Kidney tubule cell (primary cell): ENCODE measurements around the gene NOA1.
A peak's percentile ranks its signal among the peaks of the same experiment; 100 is the strongest.
"Not testable (repeated sequence)": the region's sequence is repeated elsewhere in the genome, so short reads cannot be mapped to it uniquely, and the experiment has no call there.

Source experiments
- DNase-seq: peaks from one replicate; pipeline ENCODE4 v3.0.0-alpha.2; 2018; ENCODE audit warnings: low spot score

NOA1 gene

DNA sequence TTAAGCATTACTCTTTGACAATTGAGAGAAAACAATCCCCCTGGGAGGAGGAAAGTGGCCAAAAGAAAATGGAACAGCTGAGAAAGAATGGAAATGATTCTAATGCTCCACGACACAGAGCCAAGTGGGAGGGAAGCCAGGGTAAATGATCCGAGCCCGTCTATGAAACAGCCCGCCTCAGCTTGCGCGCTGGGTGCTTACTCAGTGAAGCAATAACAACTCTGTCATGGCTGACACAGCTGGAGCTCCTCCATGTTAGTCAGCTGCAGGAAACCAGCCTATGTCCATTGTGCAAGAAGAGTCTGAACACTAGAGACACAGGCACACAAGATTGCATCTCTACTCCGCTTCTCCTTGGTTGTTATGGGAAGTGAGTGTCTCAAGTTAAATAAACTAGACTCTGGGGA is 19.3 kb downstream of the NOA1 start:
- peak; percentile 88 for DNase-seq

GRCh38 chr4:56953680-56954520 is 23.5 kb downstream of the NOA1 start:
- DNase-seq: no peak

DNA sequence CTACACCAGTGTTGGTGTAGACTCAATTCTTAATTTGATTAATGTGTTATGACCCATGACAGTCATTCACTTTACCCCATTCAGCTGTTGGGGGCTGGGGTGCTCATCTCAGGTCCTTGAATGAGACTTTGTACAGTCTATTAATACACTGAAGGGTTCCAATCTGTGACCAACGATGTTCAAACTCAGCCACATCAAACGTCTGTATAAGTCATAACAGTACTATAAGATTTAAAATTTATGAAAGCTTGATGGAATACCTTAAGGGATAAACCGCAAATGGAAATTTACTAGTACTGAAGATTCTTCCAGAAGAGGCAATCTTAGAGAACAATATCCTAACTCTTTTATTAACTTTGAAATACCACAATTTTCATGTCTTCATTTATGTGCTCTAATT is 36.0 kb downstream of the NOA1 start:
- DNase-seq: no peak

DNA sequence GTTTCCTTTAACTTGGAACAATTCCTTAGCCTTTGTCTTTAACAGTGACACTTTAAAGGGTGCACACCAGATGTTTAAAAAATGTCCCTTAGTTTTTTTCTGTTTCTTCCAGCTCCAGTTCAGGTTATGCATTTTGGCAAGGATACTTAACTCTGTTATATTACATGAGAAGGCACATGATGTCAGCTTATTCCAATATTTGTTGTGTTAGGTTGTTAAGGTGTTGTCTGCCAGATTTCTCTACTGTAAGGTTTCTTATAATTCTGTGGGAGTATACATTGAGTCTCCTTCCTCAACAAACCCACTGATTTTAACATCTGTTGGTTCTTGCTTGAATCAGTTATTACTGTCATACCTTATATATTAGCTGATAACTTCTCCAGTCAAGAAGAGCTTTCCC is 36.4 kb downstream of the NOA1 start:
- DNase-seq: no peak

DNA sequence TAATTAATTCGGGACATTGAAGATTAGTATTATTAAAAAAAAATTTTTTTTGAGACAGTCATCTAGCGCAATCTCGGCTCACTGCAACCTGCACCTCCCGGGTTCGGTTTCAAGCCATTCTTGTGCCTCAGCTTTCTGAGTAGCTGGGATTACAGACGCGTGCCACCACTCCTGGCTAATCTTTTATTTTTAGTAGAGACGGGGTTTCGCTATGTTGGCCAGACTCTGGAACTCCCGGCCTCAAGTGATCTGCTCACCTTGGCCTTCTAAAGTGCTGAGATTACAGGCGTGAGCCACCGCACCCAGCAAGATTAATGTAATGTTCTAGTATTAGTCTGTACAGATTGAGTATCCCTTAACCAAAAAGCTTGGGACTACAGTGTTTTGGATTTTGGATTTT is 37.0 kb downstream of the NOA1 start:
- DNase-seq: no peak

GRCh38 chr4:56939826-56940225 is 37.6 kb downstream of the NOA1 start:
- DNase-seq: not testable (repeated sequence)

DNA sequence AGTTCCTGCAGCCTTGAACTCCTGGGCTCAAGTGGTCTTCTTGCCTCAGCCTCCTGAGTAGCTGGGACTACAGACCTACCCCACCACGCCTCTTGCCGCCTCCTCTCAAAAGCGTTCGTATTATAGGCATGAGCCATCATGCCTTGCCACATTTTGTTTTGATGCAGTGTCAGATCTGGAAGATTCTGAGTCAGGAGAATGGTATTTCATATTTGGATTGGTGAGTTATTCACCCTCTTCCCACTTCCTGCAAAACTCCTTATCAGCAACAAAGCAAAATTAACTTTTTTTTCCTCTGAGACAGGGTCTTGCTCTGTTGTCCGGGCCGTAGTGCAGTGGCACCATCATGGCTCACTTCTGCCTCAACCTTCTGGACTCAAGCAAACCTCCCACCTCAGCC is 40.1 kb downstream of the NOA1 start:
- DNase-seq: peak; percentile 82

DNA sequence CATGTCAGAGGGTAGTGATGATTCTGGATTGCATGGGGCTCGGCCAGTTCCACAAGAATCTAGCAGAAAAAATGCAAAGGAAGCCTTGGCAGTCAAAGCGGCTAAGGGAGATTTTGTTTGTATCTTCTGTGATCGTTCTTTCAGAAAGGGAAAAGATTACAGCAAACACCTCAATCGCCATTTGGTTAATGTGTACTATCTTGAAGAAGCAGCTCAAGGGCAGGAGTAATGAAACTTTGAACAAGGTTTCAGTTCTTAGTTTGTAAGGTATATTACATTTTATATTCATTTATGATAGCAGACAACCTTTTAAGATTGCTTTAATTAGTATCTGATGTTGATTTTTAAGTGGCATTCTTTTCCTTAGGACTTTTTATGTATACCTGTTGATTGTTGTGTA is 45.5 kb downstream of the NOA1 start:
- DNase-seq: no peak

DNA sequence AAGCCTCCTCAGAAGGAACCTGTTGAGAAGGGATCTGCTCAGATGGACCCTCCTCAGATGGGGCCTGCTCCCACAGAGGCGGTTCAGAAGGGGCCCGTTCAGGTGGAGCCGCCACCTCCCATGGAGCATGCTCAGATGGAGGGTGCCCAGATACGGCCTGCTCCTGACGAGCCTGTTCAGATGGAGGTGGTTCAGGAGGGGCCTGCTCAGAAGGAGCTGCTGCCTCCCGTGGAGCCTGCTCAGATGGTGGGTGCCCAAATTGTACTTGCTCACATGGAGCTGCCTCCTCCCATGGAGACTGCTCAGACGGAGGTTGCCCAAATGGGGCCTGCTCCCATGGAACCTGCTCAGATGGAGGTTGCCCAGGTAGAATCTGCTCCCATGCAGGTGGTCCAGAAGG is 46.8 kb downstream of the NOA1 start:
- DNase-seq: no peak

- DNase-seq: no peak
Measured at GRCh38 chr4:56927196-56927595, 50.2 kb downstream of the NOA1 start.

DNA sequence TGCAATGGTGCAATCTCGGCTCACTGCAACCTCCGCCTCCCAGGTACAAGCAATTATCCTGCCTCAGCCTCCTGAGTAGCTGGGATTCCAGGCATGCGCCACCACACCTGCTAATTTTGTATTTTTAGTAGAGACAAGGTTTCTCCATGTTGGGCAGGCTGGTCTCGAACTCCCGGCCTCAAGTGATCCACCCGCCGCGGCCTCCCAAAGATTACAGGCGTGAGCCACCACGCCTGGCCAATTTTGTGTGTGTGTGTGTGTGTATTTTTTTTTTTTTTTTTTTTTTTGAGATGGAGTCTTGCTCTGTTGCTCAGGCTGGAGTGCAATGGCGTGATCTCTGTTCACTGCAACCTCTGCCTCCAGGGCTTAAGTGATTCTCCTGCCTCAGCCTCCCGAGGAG is 62.4 kb downstream of the NOA1 start:
- not testable (repeated sequence) for DNase-seq

DNA sequence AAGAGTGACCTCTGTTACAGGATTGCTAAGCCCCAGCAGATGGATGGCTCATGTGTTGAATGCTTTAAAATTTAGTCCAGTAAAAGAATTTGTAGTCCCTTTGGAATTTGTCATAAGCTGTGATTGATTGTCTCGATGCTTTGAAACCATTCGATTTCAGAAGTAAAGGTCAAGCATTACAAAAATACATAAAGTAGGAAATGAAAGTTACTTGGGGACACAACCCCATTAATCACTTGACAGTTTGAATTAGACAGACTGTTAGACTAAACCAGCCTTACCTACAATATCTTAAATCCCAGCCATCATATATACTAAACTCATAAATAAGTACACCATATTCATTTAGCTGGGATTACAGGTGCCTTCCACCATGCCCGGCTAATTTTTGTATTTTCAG is 63.1 kb downstream of the NOA1 start:
- no peak for DNase-seq
